NCI-H446 (cell line): ENCODE measurements around the gene SELENOM.

ENCODE experiments used
- DNase-seq, 2 experiments: peaks; one replicate each; lab custom pipeline; 2025; lab: John Stamatoyannopoulos, UW

The SELENOM gene

DNA sequence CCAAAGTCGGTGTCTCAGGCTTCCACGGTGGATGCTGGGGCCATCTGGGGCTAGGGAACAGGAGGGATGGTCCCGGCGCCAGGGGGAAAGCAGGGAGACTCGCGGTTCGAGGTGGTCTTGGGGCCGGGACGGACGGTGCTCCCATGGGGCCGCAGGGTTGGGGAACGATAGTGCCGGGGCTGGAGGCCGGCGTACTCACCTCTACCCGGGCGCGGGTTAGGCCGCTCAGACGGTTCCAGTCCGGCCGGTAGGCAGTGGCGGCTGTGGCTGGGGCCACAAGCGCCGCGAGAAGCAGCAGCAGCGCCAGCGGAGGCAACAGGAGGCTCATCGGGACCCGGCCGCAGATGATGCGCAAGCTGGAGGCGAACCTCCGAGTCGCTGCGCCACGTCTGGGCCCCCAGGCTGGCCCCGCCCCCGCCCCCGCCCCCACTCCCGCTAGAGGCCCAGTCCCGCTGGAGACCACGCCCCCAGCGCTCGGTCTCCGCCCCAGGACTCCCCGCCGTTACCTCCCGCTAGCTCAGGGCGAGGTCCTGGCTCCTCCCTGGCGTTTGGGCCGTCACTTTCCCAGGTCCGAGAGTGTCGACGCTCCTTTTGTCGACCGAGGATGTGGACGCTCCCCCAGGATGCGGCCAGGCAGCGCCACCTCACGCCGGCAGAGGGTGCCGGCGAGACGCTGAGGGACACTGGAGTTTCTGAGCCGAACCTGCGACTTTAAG is at the start of gene SELENOM:
SELENOM (minus strand) TSS at position 391 of the 716 bp plus-strand sequence; CDS start at position 328, 63 bp downstream.
- peak; percentile 47 to 80 for DNase-seq

DNA sequence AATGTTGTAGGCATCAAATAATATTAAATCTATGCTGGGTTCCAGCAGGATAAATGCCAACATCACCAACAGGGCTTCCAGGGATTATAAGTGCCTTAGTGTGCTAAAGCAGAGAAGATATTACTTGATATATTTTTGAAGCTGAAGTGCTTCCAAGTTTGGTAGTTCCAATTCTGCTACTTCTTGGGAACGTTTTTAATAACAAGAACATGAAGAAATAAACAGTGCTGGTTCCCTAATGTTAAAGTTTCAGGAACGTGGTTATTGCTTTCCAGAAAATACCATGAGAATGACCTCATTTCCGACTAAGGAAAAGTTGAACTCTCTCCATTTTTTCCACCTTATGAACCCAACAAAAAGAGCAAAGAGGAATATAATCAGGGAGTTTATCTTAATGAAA is 48.1 kb upstream of the SELENOM start:
- DNase-seq: no peak

DNA sequence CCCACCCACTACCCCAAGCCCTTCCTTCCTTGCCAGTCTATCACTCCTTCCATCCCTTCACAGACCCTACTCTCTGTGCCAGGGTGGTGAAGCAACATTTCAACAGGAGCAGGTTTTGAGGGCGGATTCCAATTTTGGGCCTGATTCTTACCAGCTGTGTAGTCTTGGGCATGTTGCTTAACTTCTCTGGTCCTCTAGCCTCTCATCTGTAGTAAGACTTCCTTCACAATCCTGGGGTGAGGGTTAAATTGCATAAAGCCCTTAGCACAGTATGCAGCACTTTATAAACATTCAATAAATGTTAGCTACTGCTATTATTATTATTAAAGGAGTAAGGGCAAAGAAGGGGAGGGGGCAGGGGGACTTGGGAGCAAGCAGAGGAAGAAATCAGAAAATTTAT is 47.6 kb upstream of the SELENOM start:
- no peak for DNase-seq

- DNase-seq: no peak
These were observed 46.0 kb upstream of the SELENOM start for GRCh38 chr22:31153357-31153756.

DNA sequence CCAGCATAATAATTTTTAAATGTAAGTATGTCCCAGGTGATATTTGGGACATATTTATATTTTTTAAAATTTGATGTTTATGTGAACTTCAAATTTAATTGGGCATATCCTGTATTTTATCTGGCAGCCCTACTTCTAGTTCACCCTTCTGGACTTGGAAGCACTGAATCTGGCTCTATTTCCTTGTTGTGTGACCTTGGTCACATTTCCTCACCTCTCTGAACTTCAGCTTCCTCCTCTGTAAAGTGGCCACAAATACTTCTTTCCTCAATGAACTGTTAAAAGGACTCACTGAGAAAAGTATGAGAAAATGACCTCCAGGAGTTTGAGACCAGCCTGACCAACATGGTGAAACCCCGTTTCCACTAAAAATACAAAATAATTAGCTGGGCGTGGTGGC is 44.5 kb upstream of the SELENOM start:
- no peak for DNase-seq

- DNase-seq: no peak
These were observed 43.2 kb upstream of the SELENOM start for GRCh38 chr22:31150615-31151014.

- peak; percentile 36 to 86 for DNase-seq
These were observed 41.7 kb upstream of the SELENOM start for GRCh38 chr22:31148953-31149627.

GRCh38 chr22:31148488-31148887 is 41.1 kb upstream of the SELENOM start:
- no peak for DNase-seq

- no peak for DNase-seq
These were observed 36.9 kb upstream of the SELENOM start for GRCh38 chr22:31144223-31144622.

DNA sequence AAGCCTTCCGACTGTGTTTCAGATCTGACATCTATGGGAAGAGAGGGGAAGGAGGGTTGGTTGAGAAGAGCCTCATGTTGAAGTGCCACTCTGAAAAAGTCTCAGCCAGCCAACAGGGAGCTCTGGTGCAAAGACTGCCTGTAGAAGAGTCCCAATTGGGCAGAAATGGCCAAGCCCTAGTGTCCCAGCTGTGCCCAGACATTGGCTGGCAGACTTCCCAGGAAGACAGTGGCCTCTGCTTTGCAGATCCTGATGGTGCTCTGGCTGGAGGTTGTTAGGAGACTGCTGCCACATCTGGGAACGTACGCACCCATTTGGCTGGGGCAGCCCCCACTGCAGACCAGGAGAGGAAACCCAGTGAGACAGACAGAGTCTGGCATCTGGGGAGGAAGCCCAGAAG is 36.2 kb upstream of the SELENOM start:
- DNase-seq: peak; percentile 19 to 72

DNA sequence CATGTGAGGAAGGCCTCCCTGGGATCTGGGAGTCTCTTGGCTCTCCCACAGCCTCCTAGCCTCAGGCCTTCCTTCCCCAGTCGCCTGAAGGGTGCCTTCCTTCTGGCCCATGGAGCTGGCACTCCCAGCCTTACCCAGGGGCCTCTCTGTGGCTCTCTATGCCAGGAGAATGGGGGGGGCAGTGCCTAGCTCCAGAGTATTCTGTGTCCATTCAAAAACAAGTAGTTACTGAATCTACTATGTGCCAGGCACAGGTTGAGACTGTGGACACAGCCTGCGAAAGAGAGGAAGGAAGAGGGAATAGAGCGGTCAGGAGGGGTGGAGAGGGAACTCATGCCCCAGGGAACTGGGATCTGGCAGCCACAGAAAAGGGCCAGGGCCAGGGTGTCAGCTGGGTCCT is 35.7 kb upstream of the SELENOM start:
- no peak for DNase-seq

GRCh38 chr22:31142285-31142684 is 34.9 kb upstream of the SELENOM start:
- no peak for DNase-seq

- no peak for DNase-seq
These were observed 34.2 kb upstream of the SELENOM start for GRCh38 chr22:31141551-31141950.

GRCh38 chr22:31140746-31141145 is 33.4 kb upstream of the SELENOM start:
- DNase-seq: peak in 1 of 2 experiments; percentile 70

- DNase-seq: peak; percentile 79 to 91
These were observed 32.7 kb upstream of the SELENOM start, which contains the start of gene PLA2G3 for GRCh38 chr22:31139866-31140716. TSS of gene PLA2G3 (minus strand) at chr22:31140508. CDS start at chr22:31140354, 154 bp downstream.

- DNase-seq: no peak
These were observed 31.7 kb upstream of the SELENOM start for GRCh38 chr22:31139066-31139465.

- no peak for DNase-seq
These were observed 30.8 kb upstream of the SELENOM start for GRCh38 chr22:31138126-31138525.

- DNase-seq: no peak
These were observed 30.4 kb upstream of the SELENOM start for GRCh38 chr22:31137721-31138120.

DNA sequence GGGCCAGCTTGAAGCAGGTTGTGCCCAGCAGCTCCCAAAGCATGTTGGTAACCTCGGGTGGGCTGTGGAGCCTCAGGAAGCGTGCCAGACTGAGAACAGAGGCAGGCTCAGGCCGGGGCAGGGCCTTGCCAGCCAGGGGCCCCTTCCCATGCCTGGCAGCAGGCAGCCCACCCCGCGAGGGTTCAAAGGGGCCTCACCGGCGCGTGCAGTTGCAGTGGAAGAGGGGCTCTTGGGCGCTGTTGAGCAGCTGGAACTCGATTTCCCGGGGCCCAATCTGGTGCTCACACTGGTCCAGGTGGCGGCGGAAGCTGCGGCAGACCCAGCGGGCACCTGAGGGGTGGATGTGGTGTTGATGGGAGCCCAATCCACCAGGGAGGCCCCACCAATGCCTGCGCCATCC is 29.3 kb upstream of the SELENOM start:
- DNase-seq: no peak

GRCh38 chr22:31136155-31136554 is 28.8 kb upstream of the SELENOM start:
- no peak for DNase-seq

DNA sequence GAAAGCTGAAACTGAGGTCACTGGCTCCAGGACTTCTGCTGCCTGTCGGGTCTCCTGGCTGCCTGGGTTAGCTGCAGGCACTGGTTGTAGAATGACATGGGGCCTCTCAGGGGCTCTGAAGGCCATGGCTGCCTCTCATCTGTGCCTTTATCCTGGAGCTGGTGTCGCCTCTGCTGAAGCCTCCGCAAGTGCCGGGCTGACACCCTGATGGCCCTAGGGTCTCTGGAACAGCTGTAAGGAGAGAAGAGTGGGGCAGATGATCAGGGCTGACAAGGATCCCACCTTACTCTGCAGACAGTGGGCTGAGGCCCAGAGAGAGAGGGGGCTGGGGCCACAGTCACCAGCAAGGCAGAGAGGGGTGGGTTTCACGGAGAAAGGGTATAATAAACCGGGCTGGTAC is 28.3 kb upstream of the SELENOM start:
- DNase-seq: no peak

DNA sequence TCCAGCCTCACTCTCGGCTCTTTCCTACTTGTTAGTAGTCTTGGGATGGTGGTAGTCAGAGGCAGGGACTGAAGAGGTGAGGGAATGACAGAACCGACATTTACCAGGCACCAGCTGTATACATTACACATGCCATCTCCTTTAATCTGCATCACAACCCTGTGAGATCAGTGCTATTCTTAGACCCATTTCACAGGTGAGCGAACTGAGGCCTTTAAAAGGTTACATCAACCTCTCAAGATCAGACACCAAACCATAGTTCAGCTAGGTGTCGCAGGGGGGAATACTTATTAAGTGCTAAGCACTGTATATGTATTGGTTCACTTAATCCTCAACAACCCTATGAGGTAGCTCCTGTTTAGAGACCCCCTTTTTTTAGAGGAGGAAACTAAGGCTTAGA is 27.3 kb upstream of the SELENOM start:
- DNase-seq: no peak

DNA sequence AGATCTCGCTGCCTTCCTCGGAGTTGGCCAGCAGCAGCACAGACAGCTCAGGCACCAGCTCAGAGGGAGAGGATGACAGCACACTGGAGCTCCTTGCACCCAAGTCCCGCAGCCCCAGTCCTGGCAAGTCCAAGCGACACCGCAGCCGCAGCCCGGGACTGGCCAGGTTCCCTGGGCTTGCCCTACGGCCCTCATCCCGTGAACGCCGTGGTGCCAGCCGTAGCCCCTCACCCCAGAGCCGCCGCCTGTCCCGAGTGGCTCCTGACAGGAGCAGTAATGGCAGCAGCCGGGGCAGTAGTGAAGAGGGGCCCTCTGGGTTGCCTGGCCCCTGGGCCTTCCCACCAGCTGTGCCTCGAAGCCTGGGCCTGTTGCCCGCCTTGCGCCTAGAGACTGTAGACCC is 26.5 kb upstream of the SELENOM start:
- DNase-seq: no peak
